ELF-1 (cell line): ENCODE data around the gene BMP7.
A peak's percentile ranks its signal among the peaks of the same experiment; 100 is the strongest.
"Not testable (repeated sequence)": the region's sequence is repeated elsewhere in the genome, so short reads cannot be mapped to it uniquely, and the experiment has no call there.

ENCODE experiments used
- DNase-seq: peaks from one replicate; pipeline ENCODE4 v3.0.0-alpha.2; 2016; ENCODE audit warnings: low read depth, low spot score

BMP7 gene

GRCh38 chr20:57267158-57267821 is 849 bp upstream of the BMP7 start:
- no peak for DNase-seq

DNA sequence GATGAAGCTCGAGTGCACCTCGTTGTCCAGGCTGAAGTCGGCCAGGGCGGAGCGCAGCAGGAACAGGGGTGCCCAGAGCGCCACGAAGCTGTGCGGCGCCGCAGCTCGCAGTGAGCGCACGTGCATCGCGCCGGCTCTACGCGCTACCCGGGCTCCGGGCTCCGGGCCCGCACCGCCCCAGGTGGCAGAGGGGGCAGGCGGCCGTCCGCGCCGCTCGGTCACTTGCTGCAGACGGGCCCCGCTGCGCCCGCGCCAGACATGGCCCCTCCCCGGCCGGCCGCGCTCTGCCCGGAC is 497 bp downstream of the BMP7 start:
- no peak for DNase-seq

DNA sequence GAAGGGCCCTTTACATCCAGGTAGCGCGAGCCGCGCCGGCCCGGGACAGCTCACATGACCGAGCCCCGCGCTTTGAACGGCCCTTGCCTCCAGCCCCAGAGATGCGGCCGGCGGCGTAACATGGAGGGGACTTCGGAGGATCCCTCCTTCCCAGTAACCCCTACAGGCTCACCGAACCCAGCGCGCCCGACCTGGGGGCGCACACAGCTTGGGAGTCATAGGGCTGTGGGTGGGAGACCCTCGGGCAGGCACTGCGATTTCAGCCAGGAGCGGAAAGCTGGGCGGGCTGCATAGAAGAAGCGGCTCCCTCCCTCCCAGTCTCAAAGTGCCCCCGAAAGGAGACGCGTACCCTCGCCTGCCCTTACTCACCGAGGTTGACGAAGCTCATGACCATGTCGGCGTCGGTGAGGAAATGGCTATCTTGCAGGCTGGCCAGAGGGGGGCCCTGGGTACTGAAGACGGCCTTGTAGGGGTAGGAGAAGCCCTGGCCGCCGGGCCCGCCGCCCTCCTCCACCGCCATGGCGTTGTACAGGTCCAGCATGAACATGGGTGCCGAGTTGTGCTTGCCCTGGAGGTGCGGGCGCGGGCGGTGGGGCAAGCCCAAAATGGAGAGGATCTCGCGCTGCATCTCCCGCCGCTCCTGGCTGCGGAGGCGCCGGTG is 975 bp downstream of the BMP7 start:
- DNase-seq: peak; percentile 61

DNA sequence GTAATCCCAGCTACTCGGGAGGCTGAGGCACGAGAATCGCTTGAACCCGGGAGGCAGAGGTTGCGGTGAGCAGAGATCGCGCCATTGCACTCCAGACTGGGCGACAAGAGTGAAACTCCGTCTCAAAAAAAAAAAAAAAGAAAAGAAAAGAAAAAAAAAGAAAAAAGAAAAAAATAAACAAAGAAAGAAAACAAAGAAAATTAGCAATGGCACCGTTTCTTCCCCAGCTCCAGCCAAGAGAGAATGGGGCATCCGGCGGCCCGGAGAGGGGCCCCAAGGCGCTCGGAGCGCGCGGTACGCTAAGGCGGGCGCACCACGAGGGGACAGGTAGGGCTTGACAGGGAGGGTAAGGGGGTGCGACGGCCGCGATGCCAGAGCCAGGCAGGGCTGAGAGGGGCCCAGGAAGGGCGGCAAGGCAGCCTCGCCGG is 1.5 kb downstream of the BMP7 start:
- not testable (repeated sequence) for DNase-seq

GRCh38 chr20:57263801-57264792 is 2.3 kb downstream of the BMP7 start:
- DNase-seq: peak; percentile 60

GRCh38 chr20:57262784-57263609 is 3.4 kb downstream of the BMP7 start:
- DNase-seq: peak; percentile 53

DNA sequence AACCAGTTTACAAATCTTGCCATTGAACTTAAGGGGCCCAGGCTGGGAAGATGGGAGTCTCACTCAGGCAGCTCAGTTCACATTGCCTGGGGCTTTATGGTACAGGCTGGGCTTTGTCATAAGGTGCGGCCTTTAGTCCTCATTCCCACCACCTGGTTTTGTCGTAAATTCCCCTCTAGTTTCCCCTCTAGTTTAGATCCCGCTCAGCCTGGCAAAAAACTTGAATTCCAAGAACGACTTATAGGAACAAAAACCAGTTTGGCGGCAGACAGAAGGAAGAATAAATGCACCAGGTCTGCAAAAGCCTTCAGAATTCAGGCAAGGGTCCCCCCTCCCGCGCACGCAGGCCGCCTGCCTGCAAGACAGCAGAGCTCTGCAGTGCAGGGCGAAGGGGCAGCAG is 4.1 kb downstream of the BMP7 start:
- DNase-seq: peak; percentile 78

- DNase-seq: no peak
Observed at GRCh38 chr20:57261457-57262251, 4.8 kb downstream of the BMP7 start.

- peak; percentile 50 for DNase-seq
Observed at GRCh38 chr20:57260934-57261333, 5.5 kb downstream of the BMP7 start.

- no peak for DNase-seq
Observed at GRCh38 chr20:57259938-57260921, 6.2 kb downstream of the BMP7 start.

DNA sequence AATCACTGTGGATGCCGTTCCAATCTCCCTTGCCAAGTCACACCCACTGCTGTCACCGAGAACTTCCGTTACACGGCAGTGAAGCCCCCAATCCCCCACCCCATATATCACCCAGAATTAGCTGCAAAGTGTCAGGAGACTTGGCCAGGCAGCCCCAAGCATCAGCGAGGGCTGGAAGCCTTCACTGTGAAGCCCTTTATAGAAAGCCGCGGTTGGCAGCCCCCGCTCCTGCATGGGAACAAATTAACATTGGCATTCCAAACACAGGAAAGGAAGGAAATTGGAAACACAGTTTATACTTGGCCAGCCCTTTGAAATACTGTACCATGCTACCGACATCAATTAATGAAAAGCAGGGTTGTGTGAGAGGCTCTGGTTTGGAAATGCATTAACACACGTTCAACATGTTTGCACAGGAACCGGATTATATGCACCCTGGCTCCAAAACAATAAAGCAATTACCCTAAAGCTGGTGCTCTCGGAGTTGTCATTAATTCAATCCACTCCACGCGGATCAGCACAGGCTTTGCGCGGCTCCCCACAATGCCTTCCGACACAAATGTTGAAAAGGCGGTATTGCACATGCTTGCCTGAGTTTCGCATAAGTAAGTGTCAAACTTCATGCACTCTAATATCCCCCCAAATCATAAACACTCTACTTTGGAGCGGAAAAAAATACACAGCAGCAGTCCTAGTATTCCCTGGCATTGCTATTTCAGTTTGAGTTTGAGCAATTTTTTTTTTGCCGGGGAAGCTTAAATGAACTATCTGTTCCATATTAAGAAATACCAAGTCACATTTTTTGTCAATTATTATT is 7.1 kb downstream of the BMP7 start:
- DNase-seq: no peak

DNA sequence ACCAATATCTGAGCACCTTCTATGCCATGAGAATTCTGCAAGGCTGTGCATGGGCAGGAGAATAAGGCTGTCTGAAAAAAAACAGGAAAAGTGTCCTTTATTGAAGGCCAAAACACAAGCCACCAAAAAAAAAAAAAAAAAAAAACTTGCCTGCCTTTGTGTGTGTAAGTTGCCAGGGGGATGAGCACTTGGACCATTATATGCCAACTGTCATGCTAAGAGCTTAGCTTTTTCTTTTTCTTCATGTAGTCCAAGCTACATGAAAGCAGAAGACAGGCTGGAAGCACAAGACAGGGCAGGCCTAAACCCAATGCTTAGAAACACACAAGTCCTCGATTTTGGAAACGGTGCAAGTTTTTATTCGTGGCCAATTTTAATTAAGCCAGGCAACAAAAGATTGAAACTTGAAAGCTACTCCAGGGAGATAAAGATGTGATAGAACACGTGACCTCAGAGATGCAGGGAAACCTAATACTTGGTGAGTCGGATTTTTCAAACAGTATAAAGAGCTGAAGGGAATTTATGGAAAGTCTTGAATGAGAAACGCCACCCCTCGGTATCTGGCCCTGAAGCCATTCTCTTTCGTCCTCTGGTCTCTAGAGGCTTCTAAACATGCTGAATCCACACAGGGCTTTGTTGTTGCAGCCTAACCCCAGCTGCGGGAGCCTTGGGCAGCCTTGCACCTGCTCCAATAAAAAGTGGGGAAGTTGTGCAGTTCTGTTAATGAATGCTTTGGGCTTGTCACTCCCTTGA is 8.6 kb downstream of the BMP7 start:
- peak; percentile 70 for DNase-seq

GRCh38 chr20:57256908-57257307 is 9.5 kb downstream of the BMP7 start:
- DNase-seq: no peak

DNA sequence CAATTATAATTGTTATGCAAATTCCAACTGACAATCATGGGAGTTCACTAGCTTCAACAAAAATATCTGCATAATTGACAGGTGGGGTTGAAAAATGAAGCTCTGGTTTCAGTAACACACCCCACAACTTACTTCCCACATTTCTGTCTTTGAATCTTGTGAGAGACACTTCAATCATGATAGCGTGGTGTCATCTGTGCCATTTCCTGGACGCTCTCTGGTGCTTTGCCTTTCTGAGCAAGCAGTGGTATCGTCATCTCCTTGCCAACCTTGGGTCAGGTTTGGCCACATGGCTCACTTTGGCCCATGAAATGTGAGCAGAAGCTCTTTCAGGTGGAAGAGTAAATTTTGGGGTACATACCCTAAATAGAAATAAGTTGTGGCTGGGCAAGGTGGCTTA is 10.2 kb downstream of the BMP7 start:
- no peak for DNase-seq

DNA sequence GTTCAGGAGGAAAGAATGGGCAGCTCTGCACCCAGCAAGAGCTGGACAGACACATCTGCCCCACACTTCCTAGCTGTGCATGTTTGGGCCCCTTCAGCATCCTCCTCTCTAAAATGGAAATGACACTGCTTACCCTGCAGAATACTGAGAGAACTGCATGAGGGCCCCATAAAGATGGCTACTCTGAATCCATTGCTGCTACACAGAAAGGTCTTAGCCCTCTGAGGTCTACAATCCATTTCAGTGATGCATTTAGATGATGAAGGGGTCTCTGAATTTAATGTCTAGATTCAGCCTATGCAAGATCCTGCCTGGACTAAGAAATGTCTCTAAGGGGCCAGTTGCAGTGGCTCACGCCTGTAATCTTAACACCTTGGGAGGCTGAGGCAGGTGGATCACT is 11.3 kb downstream of the BMP7 start:
- DNase-seq: no peak

DNA sequence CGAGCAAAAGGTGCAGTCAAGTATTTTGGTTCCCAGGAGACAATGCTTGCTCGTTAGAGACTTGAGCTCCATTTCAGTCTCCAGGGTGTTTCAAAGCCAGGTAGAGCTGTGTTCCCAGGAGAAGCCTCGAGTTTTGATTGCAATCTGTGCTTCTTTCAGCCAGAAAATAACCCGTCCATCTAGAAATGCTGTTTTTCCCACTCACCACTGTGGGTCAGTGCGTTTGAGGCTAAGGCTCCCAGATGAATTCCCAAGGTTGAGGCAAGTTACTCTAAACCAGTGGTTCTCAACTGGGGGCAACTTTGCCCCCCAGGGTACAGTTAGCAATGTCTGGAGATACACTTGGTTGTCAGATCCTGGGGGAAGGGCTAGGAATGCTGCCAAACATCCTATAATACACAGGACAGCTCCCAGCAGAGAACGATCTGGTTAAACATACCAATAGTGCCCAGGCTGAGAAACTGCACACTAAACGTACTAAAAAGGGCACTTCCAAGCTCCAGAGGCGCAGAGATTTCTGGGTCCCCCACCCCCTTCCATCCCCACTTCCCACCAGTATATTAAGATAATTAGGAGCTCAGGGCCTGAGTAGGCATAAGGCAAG is 13.8 kb downstream of the BMP7 start:
- DNase-seq: peak; percentile 59

DNA sequence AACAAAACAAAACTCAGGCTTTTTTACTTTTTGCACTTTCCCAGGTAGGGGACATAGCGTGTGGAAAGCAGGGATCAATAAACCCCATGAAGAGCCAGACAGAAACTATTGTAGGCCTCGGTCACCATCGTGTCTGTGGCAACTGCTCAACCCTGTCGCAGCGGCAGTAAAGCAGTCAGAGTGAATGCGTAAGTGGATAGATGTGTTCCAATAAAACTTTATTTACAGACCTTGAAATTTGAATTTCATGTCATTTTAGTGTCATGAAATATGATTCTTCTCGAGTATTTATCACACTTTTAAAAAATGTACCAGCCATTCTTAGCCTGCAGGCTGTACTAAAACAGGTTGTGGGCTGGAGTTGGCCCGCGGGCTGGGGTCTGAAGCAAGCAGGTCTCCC is 14.5 kb downstream of the BMP7 start:
- DNase-seq: no peak

- peak; percentile 35 for DNase-seq
Observed at GRCh38 chr20:57251344-57251743, 15.1 kb downstream of the BMP7 start.
